BJ (cell line): ENCODE measurements around the gene GOSR1. TPM values are rescaled to one million over a fixed set of nuclear protein-coding genes. Genes with fewer than 3 reads are reported as not detected.
"Not testable (repeated sequence)": the region's sequence is repeated elsewhere in the genome, so short reads cannot be mapped to it uniquely, and the experiment has no call there.

Experiments
- CTCF ChIA-PET: fragments of 350-600 bp; formaldehyde crosslinking; extraction: SDS; loops from one replicate; lab custom pipeline; 2021; ENCODE audit warnings: antibody characterized with exemption, inconsistent platforms; lab: Yijun Ruan, JAX
- POLR2A ChIA-PET: fragments of 300-600 bp; sonication (Branson Sonifier 250); formaldehyde crosslinking; extraction: SDS; loops from one replicate; lab custom pipeline; 2021; ENCODE audit warnings: antibody characterized with exemption; lab: Charles Lee
- DNase-seq: peaks from one replicate; pipeline ENCODE4 v3.0.0-alpha.2; 2011; ENCODE audit warnings: low read depth
- H3K27me3 ChIP-seq: 2 replicates; pipeline ENCODE4 v1.6.0; 2011; ENCODE audit warnings: low read length; ENCODE audit not compliant: control insufficient read depth, insufficient read depth
- H3K36me3 ChIP-seq: 2 replicates; pipeline ENCODE4 v1.5.1; 2011; ENCODE audit warnings: low read length; ENCODE audit not compliant: control insufficient read depth, insufficient read depth
- H3K4me3 ChIP-seq: 2 replicates; pipeline ENCODE4 v1.5.1; 2011; ENCODE audit warnings: low read depth, mild to moderate bottlenecking, control low read depth, low read length
- CTCF ChIP-seq: IDR thresholded peaks from 2 replicates; pipeline ENCODE4 v1.5.1; 2011; ENCODE audit warnings: low read depth, mild to moderate bottlenecking, control low read depth, inconsistent platforms, low read length, moderate library complexity; ENCODE audit not compliant: insufficient read depth
- polyA plus RNA-seq: library from polyadenylated mRNA; depleted of rRNA; stranded (reverse); fragments of >200 nt; gene quantifications from 2 replicates; pipeline ENCODE4 v1.2.3, GENCODE V29; 2011

The GOSR1 gene
- polyA plus RNA-seq, 1 experiment, result 12.5 TPM

DNA sequence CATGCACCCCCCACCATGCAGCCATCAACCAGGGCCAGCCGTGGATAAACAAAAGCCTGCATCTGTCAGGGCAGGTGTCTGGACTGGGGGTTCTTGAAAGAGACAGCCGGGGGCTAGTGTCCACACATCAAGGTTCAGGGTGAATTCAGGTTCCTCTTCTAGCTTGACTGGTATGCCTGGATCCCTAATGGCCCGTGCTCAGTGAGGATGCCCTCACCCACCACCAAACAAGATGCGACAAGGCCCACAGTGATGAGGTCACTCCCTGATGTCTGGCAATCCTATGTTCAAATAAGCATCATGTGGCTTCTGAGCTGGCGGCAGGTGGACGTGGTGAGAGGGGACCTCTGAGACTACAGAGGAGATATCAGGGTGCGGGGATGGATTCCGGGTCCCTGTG is 64.6 kb downstream of the GOSR1 start:
- no peak for TF ChIP-seq CTCF
- POLR2A ChIA-PET, result no interaction called here
- no peaks in the 10 kb centered on the region for H3K27me3 ChIP-seq
- CTCF ChIA-PET, result interaction anchor here (0.7 to 2.0 kb wide), 3 partner anchors 8 to 23 kb away, joined by 3 to 6 read pairs (median 4); no protein-coding TSS in a partner anchor
- no peak for DNase-seq
- no peaks in the 10 kb centered on the region for H3K36me3 ChIP-seq
- no peak overlapping the region for H3K4me3 ChIP-seq

GRCh38 chr17:30543456-30543855 is 66.2 kb downstream of the GOSR1 start:
- Histone ChIP-seq H3K36me3 (no peaks in the 10 kb centered on the region), H3K27me3 (no peaks in the 10 kb centered on the region), H3K4me3 (no peak overlapping the region)
- no peak for TF ChIP-seq CTCF
- CTCF ChIA-PET, result interaction anchor here (1.5 kb wide), 1 partner anchor 8 kb away, joined by 5 read pairs; no protein-coding TSS in a partner anchor
- POLR2A ChIA-PET, result no interaction called here
- DNase-seq, result peak; percentile 27

GRCh38 chr17:30545024-30545423 is 67.8 kb downstream of the GOSR1 start:
- TF ChIP-seq CTCF, result no peak
- Histone ChIP-seq H3K36me3 (no peaks in the 10 kb centered on the region), H3K4me3 (no peak overlapping the region), H3K27me3 (no peaks in the 10 kb centered on the region)
- ChIA-PET CTCF (interaction anchor here (0.7 to 1.5 kb wide), 3 partner anchors 10 to 35 kb away, joined by 3 to 4 read pairs (median 3); no protein-coding TSS in a partner anchor), POLR2A (interaction anchor here (1.0 kb wide), 1 partner anchor 15 kb away, joined by 3 read pairs; no protein-coding TSS in a partner anchor)
- no peak for DNase-seq

DNA sequence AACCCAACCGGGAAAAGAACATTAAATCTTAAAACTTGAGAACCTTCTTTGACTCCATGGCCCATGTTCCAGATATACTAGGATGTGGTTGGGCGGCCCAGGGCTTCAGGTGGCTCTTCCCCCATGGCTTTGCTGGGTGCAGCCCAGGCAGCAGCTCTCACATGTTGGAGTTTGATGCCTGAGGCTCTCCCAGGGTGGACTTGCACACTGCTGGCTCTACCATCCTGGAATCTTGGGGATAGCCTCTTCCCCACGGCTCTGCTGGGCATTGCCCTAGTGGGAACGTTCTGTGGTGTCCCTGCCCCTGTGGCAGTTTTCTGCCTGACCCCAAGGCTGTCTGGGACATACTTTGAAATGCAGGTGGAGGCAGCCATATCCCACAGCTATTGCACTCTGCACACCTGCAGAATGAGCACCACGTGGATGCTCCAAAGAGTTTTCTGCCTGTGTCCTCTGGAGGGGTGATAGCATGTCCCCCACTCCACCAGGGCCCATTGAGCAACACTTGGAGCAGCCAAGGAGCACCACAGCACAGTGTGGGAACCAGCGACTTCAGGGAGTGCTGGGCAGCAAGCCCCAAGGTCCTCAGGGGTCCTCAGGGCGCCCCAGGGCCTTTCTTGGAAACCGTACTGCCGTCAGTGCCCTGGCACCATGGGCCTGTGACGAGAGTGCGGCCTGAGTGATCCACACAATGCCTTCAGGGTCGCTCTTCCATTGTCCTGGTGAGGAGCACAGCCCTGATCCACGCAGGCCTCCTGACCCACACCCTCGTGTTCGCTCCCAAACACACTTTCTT is 70.8 kb downstream of the GOSR1 start:
- POLR2A ChIA-PET, result no interaction called here
- TF ChIP-seq CTCF, result no peak
- no peaks in the 10 kb centered on the region for H3K36me3 ChIP-seq
- no peak overlapping the region for H3K4me3 ChIP-seq
- no peak for DNase-seq
- CTCF ChIA-PET, result no interaction called here
- H3K27me3 ChIP-seq, result no peaks in the 10 kb centered on the region

DNA sequence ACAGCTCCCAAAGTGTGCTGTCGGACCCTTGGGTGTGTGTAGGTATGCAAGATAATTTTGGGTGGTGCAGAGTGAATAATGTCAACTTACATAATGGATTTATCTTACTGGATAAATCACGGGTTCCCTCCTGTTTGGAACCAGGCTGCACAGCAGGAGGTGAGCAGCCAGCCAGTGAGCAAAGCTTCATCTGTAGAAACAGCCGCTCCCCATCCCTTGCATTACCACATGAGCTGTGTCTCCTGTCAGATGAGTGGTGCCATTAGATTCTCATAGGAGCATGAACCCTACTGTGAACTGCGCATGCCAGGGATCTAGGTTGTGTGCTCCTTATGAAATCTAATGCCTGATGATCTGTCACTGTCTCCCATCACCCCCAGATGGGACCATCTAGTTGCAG is 72.0 kb downstream of the GOSR1 start:
- H3K36me3 ChIP-seq, H3K27me3 ChIP-seq, CTCF ChIA-PET, H3K4me3 ChIP-seq, POLR2A ChIA-PET, DNase-seq: not testable (repeated sequence)
